ENCODE measurements around the gene BRD2.
A peak's percentile ranks its signal among the peaks of the same experiment; 100 is the strongest.

DNA sequence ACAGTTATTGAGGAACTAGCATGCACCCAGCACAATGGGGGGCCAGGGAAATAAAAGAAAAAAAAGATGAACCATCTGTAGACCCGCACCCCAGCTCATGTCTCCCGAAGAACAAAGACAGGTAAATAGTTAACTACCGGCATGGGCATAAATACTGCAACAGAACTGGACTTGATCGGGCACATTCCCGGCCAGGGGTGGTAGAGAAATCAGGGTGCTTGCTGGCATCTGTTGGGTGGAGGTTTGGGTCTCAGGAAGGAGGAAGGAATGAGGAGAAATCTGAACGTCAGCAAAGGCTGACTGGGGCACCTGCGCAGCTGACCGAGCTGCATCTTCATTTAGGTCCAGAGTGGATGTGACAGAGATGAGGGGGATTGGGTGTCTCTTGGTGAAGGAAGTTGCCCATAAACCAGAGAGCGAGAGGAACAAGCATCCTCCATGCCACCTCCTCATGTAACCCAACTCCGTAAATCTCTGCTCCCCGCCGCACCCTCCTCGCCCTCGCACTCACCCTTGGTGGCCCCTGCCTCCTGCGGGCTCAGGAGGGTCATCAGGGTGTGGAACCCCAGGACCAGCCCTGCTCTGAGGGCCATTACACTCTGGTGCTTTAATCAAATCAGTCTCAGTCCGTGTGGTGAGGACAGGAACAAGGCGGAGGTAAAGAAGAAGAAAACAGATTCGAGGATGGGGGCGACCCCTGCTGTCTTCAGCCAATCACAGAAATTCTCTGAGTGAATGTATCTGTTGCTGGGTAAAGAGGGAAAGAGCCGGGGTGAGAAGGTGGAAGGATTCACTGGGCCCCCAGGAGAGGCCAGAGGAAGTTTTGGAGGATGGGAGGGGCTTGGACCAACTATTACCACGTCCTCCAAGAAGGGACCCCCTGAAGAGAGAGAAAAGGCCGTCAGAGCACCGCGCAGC, 40.8 kb downstream of the BRD2 start, which contains the start of gene HLA-DOA:
- no peak for TF ChIP-seq CTCF (IDR thresholded peaks at IDR 0.05)
- TF ChIP-seq POLR2A (IDR thresholded peaks at IDR 0.05), result peak in 1 of 4 donors; percentile 51

Data from esophagus squamous epithelium (tissue), 4 donors.